CD14-positive monocyte (primary cell): Measurements from ENCODE around the gene FAM131A. TPM values are rescaled to one million over a fixed set of nuclear protein-coding genes. Genes with fewer than 3 reads are reported as not detected.
A peak's percentile ranks its signal among the peaks of the same experiment; 100 is the strongest.
"Not testable (repeated sequence)": the region's sequence is repeated elsewhere in the genome, so short reads cannot be mapped to it uniquely, and the experiment has no call there.

Experiments
- DNase-seq, 3 donors: peaks; one replicate each; pipeline ENCODE4 v3.0.0-alpha.2; 2011 to 2022
- H2AFZ ChIP-seq: 2 replicates; pipeline ENCODE4 v1.6.0; 2012; ENCODE audit warnings: mild to moderate bottlenecking, low read depth, low read length, inconsistent platforms; ENCODE audit not compliant: insufficient read depth, poor library complexity, severe bottlenecking
- H3K27ac ChIP-seq, 2 donors: 1 replicate in 1 of 2; 2 replicates in 1 of 2; pipeline ENCODE4 v1.5.1; 2012 to 2013; ENCODE audit warnings: low read length in 2 of 2, control low read depth in 1 of 2, inconsistent platforms in 1 of 2, low read depth in 1 of 2, mild to moderate bottlenecking in 1 of 2
- H3K27me3 ChIP-seq, 2 donors: one replicate each; pipeline versions ENCODE4 v1.6.0 to v1.6.1; 2011 to 2013; ENCODE audit warnings: low read length in 2 of 2; ENCODE audit not compliant: control insufficient read depth in 2 of 2, insufficient read depth in 2 of 2
- H3K36me3 ChIP-seq, 2 donors: replicated peaks in 1 of 2; 1 replicate in 1 of 2; 2 replicates in 1 of 2; pipeline versions ENCODE4 v1.5.1 to v1.6.1; 2012 to 2013; ENCODE audit warnings: low read length in 2 of 2, control low read depth in 1 of 2, inconsistent platforms in 1 of 2, mild to moderate bottlenecking in 1 of 2; ENCODE audit not compliant: insufficient read depth in 2 of 2, control insufficient read depth in 1 of 2
- H3K4me1 ChIP-seq, 2 donors: 1 replicate in 1 of 2; 2 replicates in 1 of 2; pipeline versions ENCODE4 v1.5.1 to v1.6.1; 2012 to 2013; ENCODE audit warnings: low read length in 2 of 2, control low read depth in 1 of 2, inconsistent platforms in 1 of 2, mild to moderate bottlenecking in 1 of 2, moderate library complexity in 1 of 2; ENCODE audit not compliant: insufficient read depth in 2 of 2, control insufficient read depth in 1 of 2
- H3K4me2 ChIP-seq: replicated peaks from 2 replicates; pipeline ENCODE3; 2012; ENCODE audit warnings: low read length, moderate library complexity, mild to moderate bottlenecking; ENCODE audit not compliant: poor library complexity, severe bottlenecking; ENCODE audit errors: extremely low read depth
- H3K4me3 ChIP-seq, 3 experiments: fragments of 200-600 bp in 1 of 3; sonication (generic) in 1 of 3; replicated peaks in 1 of 3; 1 replicate in 2 of 3; 2 replicates in 1 of 3; pipeline ENCODE4 v1.5.1; 2011 to 2013; ENCODE audit warnings: low read length in 3 of 3, mild to moderate bottlenecking in 3 of 3, control low read depth in 2 of 3, low read depth in 2 of 3, inconsistent platforms in 1 of 3, moderate library complexity in 1 of 3
- H3K79me2 ChIP-seq: 2 replicates; pipeline ENCODE4 v1.6.0; 2012; ENCODE audit warnings: mild to moderate bottlenecking, control low read depth, inconsistent platforms, low read length, moderate library complexity; ENCODE audit not compliant: insufficient read depth
- H3K9ac ChIP-seq: 2 replicates; pipeline ENCODE4 v1.6.0; 2017; ENCODE audit warnings: low read length, mild to moderate bottlenecking; ENCODE audit not compliant: insufficient read depth, poor library complexity, severe bottlenecking
- H3K9me3 ChIP-seq, 2 donors: replicated peaks in 1 of 2; 1 replicate in 1 of 2; 2 replicates in 1 of 2; pipeline versions ENCODE4 v1.5.1 to v1.6.1; 2012 to 2013; ENCODE audit warnings: low read length in 2 of 2, control low read depth in 1 of 2; ENCODE audit not compliant: control insufficient read depth in 1 of 2, insufficient read depth in 1 of 2
- H4K20me1 ChIP-seq: 2 replicates; pipeline ENCODE4 v1.6.0; 2012; ENCODE audit warnings: mild to moderate bottlenecking, low read length, control low read depth, moderate library complexity; ENCODE audit not compliant: insufficient read depth
- H3K27ac Mint-ChIP-seq, 7 donors: one replicate each; pipeline ENCODE4 v1.8.0; 2020; ENCODE audit warnings: mild to moderate bottlenecking in 7 of 7, mixed read lengths in 7 of 7, moderate library complexity in 6 of 7, inconsistent platforms in 2 of 7
- H3K27me3 Mint-ChIP-seq, 3 donors: one replicate each; pipeline ENCODE4 v1.8.0; 2021 to 2022; ENCODE audit warnings: low read depth in 3 of 3, mild to moderate bottlenecking in 3 of 3, mixed read lengths in 3 of 3, moderate library complexity in 3 of 3, inconsistent platforms in 1 of 3
- H3K36me3 Mint-ChIP-seq, 2 donors: one replicate each; pipeline ENCODE4 v1.8.0; 2020; ENCODE audit warnings: mixed read lengths in 2 of 2, inconsistent platforms in 1 of 2, mild to moderate bottlenecking in 1 of 2
- H3K4me1 Mint-ChIP-seq: one replicate; pipeline ENCODE4 v1.8.0; 2020; ENCODE audit warnings: mild to moderate bottlenecking, mixed read lengths
- H3K4me3 Mint-ChIP-seq, 2 donors: one replicate each; pipeline ENCODE4 v1.8.0; 2020; ENCODE audit warnings: mild to moderate bottlenecking in 2 of 2, mixed read lengths in 2 of 2, moderate library complexity in 1 of 2
- H3K9me3 Mint-ChIP-seq, 7 donors: one replicate each; pipeline ENCODE4 v1.8.0; 2020 to 2022; ENCODE audit warnings: mixed read lengths in 7 of 7, mild to moderate bottlenecking in 6 of 7, moderate library complexity in 6 of 7, inconsistent platforms in 2 of 7
- CTCF ChIP-seq: fragments of 200-600 bp; IDR thresholded peaks from one replicate; pipeline ENCODE4 v1.8.0; 2022; ENCODE audit warnings: antibody characterized with exemption, mild to moderate bottlenecking
- WGBS: methylation state at CpG from one replicate; pipeline ENCODE4 v1.1.5; 2013; ENCODE audit warnings: missing lambda C conversion rate; ENCODE audit not compliant: insufficient coverage; 5-methylcytosine and 5-hydroxymethylcytosine counted together
- intact Hi-C, 2 donors: fragments of 100-400 bp; cut with micrococcal nuclease; formaldehyde crosslinking; loops; one replicate each; pipeline versions ENCODE4 v1.15.0 to v1.15.1; 2023
- polyA plus RNA-seq, 3 donors: library from polyadenylated mRNA; depleted of rRNA in 1 of 3; unstranded in 2 of 3; stranded (reverse) in 1 of 3; fragments of 300-500 nt in 2 of 3; fragments of >200 nt in 1 of 3; fragmentation: Illumina TruSeq in 2 of 3; gene quantifications; 1 replicate in 2 of 3; 2 replicates in 1 of 3; pipeline ENCODE4 v1.2.3, GENCODE V29; 2012 to 2021

The FAM131A gene
- polyA plus RNA-seq, 3 donors = 5.8 to 30.6 (median 7.7) TPM

GRCh38 chr3:184338511-184338945, 1.1 kb downstream of the FAM131A start:
- H2AFZ ChIP-seq = no peak overlapping the region
- peaks cover 0 to 4% of the 10 kb centered on the region in 2 donors for H3K27me3 ChIP-seq
- no peak overlapping the region for H3K4me3 ChIP-seq
- WGBS = 51% methylated on average over 37 of the region's 37 CpGs
- H3K9me3 ChIP-seq = no peaks in the 10 kb centered on the region
- Mint-ChIP-seq H3K36me3 (peaks cover 58 to 59% of the 10 kb centered on the region in 2 donors), H3K27me3 (peaks cover 1 to 14% (median 10%) of the 10 kb centered on the region in 3 donors), H3K9me3 (peaks cover 0 to 1% (median 0%) of the 10 kb centered on the region in 7 donors), H3K4me1 (peaks cover 51% of the 10 kb centered on the region), H3K4me3 (no peak overlapping the region), H3K27ac (peak overlapping the region in 2 of 7 donors; percentile 15 to 53)
- no peak for TF ChIP-seq CTCF
- H4K20me1 ChIP-seq = peaks cover 48% of the 10 kb centered on the region
- peaks cover 38 to 43% of the 10 kb centered on the region in 2 donors for H3K36me3 ChIP-seq
- H3K9ac ChIP-seq = no peak overlapping the region
- H3K27ac ChIP-seq = no peak overlapping the region
- intact Hi-C loops = no loop called here
- H3K79me2 ChIP-seq = peaks cover 22% of the 10 kb centered on the region
- H3K4me1 ChIP-seq = peaks cover 36 to 44% of the 10 kb centered on the region in 2 donors
- no peak overlapping the region for H3K4me2 ChIP-seq
- DNase-seq = no peak

- DNase-seq = no peak
- WGBS = 94% methylated on average over 8 of the region's 8 CpGs
- H3K4me3 Mint-ChIP-seq = no peak overlapping the region
- H3K36me3 ChIP-seq = peaks cover 36 to 41% of the 10 kb centered on the region in 2 donors
- H3K9me3 ChIP-seq = no peaks in the 10 kb centered on the region
- peaks cover 0 to 4% of the 10 kb centered on the region in 2 donors for H3K27me3 ChIP-seq
- H2AFZ ChIP-seq = no peak overlapping the region
- TF ChIP-seq CTCF = no peak
- peaks cover 22% of the 10 kb centered on the region for H3K79me2 ChIP-seq
- H3K4me3 ChIP-seq = no peak overlapping the region
- H3K27ac ChIP-seq = no peak overlapping the region
- intact Hi-C loops = no loop called here
- H3K4me2 ChIP-seq = no peak overlapping the region
- H3K9me3 Mint-ChIP-seq = peaks cover 0 to 1% (median 0%) of the 10 kb centered on the region in 7 donors
- peaks cover 44% of the 10 kb centered on the region for H4K20me1 ChIP-seq
- peaks cover 48% of the 10 kb centered on the region for H3K4me1 Mint-ChIP-seq
- peak overlapping the region in 2 of 7 donors; percentile 33 to 58 for H3K27ac Mint-ChIP-seq
- peaks cover 36 to 44% of the 10 kb centered on the region in 2 donors for H3K4me1 ChIP-seq
- H3K36me3 Mint-ChIP-seq = peaks cover 57 to 58% of the 10 kb centered on the region in 2 donors
- H3K9ac ChIP-seq = no peak overlapping the region
- peaks cover 1 to 12% (median 10%) of the 10 kb centered on the region in 3 donors for H3K27me3 Mint-ChIP-seq
These were observed 1.6 kb downstream of the FAM131A start for GRCh38 chr3:184339001-184339400.

GRCh38 chr3:184339451-184340135, 2.2 kb downstream of the FAM131A start:
- H3K27ac Mint-ChIP-seq = not testable (repeated sequence)

More at GRCh38 chr3:184339451-184340135, 2.2 kb downstream of the FAM131A start:
- H3K9me3 Mint-ChIP-seq, intact Hi-C loops, H3K9me3 ChIP-seq, H2AFZ ChIP-seq, H3K27me3 ChIP-seq, H3K4me3 ChIP-seq, H3K4me3 Mint-ChIP-seq, H3K4me2 ChIP-seq, H3K9ac ChIP-seq, H3K27ac ChIP-seq, DNase-seq: not testable (repeated sequence)
- Histone ChIP-seq H3K36me3 (peaks cover 33 to 41% of the 10 kb centered on the region in 2 donors), H3K4me1 (peaks cover 36 to 44% of the 10 kb centered on the region in 2 donors), H4K20me1 (peaks cover 44% of the 10 kb centered on the region), H3K79me2 (peaks cover 22% of the 10 kb centered on the region)
- H3K4me1 Mint-ChIP-seq = peaks cover 42% of the 10 kb centered on the region
- H3K36me3 Mint-ChIP-seq = peaks cover 56 to 58% of the 10 kb centered on the region in 2 donors
- H3K27me3 Mint-ChIP-seq = peaks cover 1 to 12% (median 10%) of the 10 kb centered on the region in 3 donors
- WGBS = 100% methylated on average over 16 of the region's 19 CpGs
